SK-N-SH treated with all-trans-retinoic acid at 6 μM for 48 hours (cell line): ENCODE data around the gene ADGRV1.

Source experiments
- BACH2 ChIP-seq: fragments of 250-450 bp; sonication (Bioruptor Pico); IDR thresholded peaks from 2 replicates; pipeline ENCODE4 v1.9.0; 2021; ENCODE audit warnings: mild to moderate bottlenecking, borderline replicate concordance
- OSR1 ChIP-seq: fragments of 250-450 bp; sonication (Bioruptor Pico); IDR thresholded peaks from 2 replicates; pipeline ENCODE4 v1.8.0; 2022; ENCODE audit warnings: moderate library complexity, mild to moderate bottlenecking, inconsistent platforms
- PPARA ChIP-seq: fragments of 250-450 bp; sonication (Bioruptor Pico); IDR thresholded peaks from 2 replicates; pipeline ENCODE4 v1.5.0; 2020; ENCODE audit warnings: mild to moderate bottlenecking, borderline replicate concordance
- SNAI2 ChIP-seq: fragments of 250-450 bp; sonication (Bioruptor Pico); IDR thresholded peaks from 2 replicates; pipeline ENCODE4 v1.5.0; 2020; ENCODE audit warnings: mild to moderate bottlenecking, moderate library complexity
- ZFP3 ChIP-seq: fragments of 250-450 bp; sonication (Bioruptor Pico); IDR thresholded peaks from 2 replicates; pipeline ENCODE4 v1.5.0; 2020; ENCODE audit warnings: mild to moderate bottlenecking, moderate library complexity
- ZFP30 ChIP-seq: fragments of 450-650 bp; formaldehyde crosslinking; IDR thresholded peaks from 2 replicates; pipeline ENCODE4 v1.5.0; 2022; ENCODE audit warnings: mild to moderate bottlenecking, moderate library complexity
- ZNF8 ChIP-seq: fragments of 450-650 bp; formaldehyde crosslinking; IDR thresholded peaks from 2 replicates; pipeline ENCODE4 v1.5.0; 2020; ENCODE audit warnings: mild to moderate bottlenecking, moderate library complexity
- TF ChIP-seq, protein P1 (sequence below): fragments of 250-450 bp; sonication (Bioruptor Pico); IDR thresholded peaks from 2 replicates; pipeline ENCODE4 v1.5.1; 2020; ENCODE audit warnings: low read depth, mild to moderate bottlenecking, moderate library complexity
- TF ChIP-seq, protein P2 (sequence below): fragments of 250-450 bp; sonication (Bioruptor Pico); IDR thresholded peaks from 2 replicates; pipeline ENCODE4 v1.5.0; 2020; ENCODE audit warnings: mild to moderate bottlenecking, moderate library complexity
- TF ChIP-seq, protein P3 (sequence below): fragments of 250-450 bp; sonication (Bioruptor Pico); IDR thresholded peaks from 2 replicates; pipeline ENCODE4 v1.8.0; 2020; ENCODE audit warnings: mild to moderate bottlenecking, moderate library complexity, borderline replicate concordance

DNA sequence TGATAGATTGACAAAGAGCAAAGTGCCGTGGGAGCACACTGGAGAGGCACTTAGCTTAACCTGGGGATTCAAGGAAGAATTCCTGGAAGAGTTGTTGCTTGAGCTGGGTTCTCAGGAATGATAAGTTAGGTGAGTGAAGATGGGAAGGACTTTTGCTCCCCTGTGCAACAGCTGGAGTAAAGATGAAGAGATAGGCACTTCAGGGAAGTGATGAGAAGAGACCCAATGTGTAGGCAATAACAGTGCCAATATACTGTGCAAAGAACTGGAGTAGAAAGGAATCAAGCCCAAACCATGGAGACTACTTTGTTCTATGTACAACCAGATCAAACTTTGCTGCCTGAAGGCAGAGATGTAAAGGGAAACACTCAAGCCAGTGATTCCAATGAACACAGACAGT, 92.2 kb downstream of the ADGRV1 start:
- TF ChIP-seq PPARA, result no peak
- TF ChIP-seq ZNF8 (CRISPR knock-in tag), result no peak
- no peak for TF ChIP-seq ZFP30 (CRISPR knock-in tag)
- no peak for TF ChIP-seq ZFP3 (CRISPR knock-in tag)
- TF ChIP-seq, protein P1, sequence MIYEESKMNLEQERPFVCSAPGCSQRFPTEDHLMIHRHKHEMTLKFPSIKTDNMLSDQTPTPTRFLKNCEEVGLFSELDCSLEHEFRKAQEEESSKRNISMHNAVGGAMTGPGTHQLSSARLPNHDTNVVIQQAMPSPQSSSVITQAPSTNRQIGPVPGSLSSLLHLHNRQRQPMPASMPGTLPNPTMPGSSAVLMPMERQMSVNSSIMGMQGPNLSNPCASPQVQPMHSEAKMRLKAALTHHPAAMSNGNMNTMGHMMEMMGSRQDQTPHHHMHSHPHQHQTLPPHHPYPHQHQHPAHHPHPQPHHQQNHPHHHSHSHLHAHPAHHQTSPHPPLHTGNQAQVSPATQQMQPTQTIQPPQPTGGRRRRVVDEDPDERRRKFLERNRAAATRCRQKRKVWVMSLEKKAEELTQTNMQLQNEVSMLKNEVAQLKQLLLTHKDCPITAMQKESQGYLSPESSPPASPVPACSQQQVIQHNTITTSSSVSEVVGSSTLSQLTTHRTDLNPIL (CRISPR knock-in tag), result no peak
- TF ChIP-seq, protein P2, sequence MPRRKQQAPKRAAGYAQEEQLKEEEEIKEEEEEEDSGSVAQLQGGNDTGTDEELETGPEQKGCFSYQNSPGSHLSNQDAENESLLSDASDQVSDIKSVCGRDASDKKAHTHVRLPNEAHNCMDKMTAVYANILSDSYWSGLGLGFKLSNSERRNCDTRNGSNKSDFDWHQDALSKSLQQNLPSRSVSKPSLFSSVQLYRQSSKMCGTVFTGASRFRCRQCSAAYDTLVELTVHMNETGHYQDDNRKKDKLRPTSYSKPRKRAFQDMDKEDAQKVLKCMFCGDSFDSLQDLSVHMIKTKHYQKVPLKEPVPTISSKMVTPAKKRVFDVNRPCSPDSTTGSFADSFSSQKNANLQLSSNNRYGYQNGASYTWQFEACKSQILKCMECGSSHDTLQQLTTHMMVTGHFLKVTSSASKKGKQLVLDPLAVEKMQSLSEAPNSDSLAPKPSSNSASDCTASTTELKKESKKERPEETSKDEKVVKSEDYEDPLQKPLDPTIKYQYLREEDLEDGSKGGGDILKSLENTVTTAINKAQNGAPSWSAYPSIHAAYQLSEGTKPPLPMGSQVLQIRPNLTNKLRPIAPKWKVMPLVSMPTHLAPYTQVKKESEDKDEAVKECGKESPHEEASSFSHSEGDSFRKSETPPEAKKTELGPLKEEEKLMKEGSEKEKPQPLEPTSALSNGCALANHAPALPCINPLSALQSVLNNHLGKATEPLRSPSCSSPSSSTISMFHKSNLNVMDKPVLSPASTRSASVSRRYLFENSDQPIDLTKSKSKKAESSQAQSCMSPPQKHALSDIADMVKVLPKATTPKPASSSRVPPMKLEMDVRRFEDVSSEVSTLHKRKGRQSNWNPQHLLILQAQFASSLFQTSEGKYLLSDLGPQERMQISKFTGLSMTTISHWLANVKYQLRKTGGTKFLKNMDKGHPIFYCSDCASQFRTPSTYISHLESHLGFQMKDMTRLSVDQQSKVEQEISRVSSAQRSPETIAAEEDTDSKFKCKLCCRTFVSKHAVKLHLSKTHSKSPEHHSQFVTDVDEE (CRISPR knock-in tag), result no peak
- no peak for TF ChIP-seq OSR1
- TF ChIP-seq, protein P3, sequence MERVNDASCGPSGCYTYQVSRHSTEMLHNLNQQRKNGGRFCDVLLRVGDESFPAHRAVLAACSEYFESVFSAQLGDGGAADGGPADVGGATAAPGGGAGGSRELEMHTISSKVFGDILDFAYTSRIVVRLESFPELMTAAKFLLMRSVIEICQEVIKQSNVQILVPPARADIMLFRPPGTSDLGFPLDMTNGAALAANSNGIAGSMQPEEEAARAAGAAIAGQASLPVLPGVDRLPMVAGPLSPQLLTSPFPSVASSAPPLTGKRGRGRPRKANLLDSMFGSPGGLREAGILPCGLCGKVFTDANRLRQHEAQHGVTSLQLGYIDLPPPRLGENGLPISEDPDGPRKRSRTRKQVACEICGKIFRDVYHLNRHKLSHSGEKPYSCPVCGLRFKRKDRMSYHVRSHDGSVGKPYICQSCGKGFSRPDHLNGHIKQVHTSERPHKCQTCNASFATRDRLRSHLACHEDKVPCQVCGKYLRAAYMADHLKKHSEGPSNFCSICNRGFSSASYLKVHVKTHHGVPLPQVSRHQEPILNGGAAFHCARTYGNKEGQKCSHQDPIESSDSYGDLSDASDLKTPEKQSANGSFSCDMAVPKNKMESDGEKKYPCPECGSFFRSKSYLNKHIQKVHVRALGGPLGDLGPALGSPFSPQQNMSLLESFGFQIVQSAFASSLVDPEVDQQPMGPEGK (CRISPR knock-in tag), result no peak
- no peak for TF ChIP-seq SNAI2 (CRISPR knock-in tag)
- no peak for TF ChIP-seq BACH2 (CRISPR knock-in tag)
